ENCODE measurements around the gene MAPKAP1. TPM values are rescaled to one million over a fixed set of nuclear protein-coding genes. Genes with fewer than 3 reads are reported as not detected.

MAPKAP1 gene
- total and polyA plus RNA-seq, 9 of the 15 experiments (the other 6 are each of a cell fraction or from before 2014, with no cell fraction given) = 2.6 to 82.1 (median 61.1) TPM

GRCh38 chr9:125444956-125445506 lies 262.0 kb downstream of the MAPKAP1 start:
- Histone ChIP-seq H3K36me3 (ENCODE audit: control insufficient read depth, insufficient read depth, low read length) (peaks cover 9% of the 10 kb centered on the region; the same call in 2 of the 3 replicates), H3K4me1 (replicated peaks in 1 of 2; ENCODE audit: control insufficient read depth in 2 of 2, insufficient read depth in 2 of 2, low read length in 2 of 2) (0 out of 5 replicates have a peak, but pooled peaks cover 0 to 3% of the 10 kb centered on the region in 2 experiments), H3K9me3 (replicated peaks; ENCODE audit: control insufficient read depth, insufficient read depth, low read depth, low read length) (no peaks in the 10 kb centered on the region), H2AFZ (ENCODE audit: low read depth, low read length) (no peak overlapping the region), H3K9ac (ENCODE audit: insufficient read depth in 1 of 2, low read depth in 2 of 2, low read length in 2 of 2) (no peak overlapping the region), H3K27me3 (ENCODE audit: control insufficient read depth in 2 of 2, insufficient read depth in 2 of 2, low read length in 2 of 2) (no peaks in the 10 kb centered on the region), H3K79me2 (ENCODE audit: control insufficient read depth, insufficient read depth, low read length) (no peaks in the 10 kb centered on the region), H3K4me3 (no peak overlapping the region), H4K20me1 (replicated peaks; ENCODE audit: control insufficient read depth, insufficient read depth, low read length) (no peaks in the 10 kb centered on the region), H3K4me2 (ENCODE audit: insufficient read depth, low read length) (no peak overlapping the region), H3K27ac (ENCODE audit: extremely low read depth, low read depth, low read length) (no peak overlapping the region), H3K9me1 (ENCODE audit: control insufficient read depth, insufficient read depth, low read length) (no peaks in the 10 kb centered on the region)
- in situ Hi-C loops (cut with MboI) = no loop called here
- CTCF ChIA-PET (ENCODE audit: low intra/inter-chr PET ratio) = no interaction called here
- POLR2A ChIA-PET = interaction anchor here (0.6 kb wide), 1 partner anchor 176 kb away, joined by 3 read pairs; no protein-coding TSS in a partner anchor
- no TSS peak for BruUV-seq (replicated peaks)
- WGBS (ENCODE audit: insufficient coverage, low coverage, missing lambda C conversion rate) = 87% methylated on average over 6 of the region's 8 CpGs
- ATAC-seq (no peak), DNase-seq (ENCODE audit: extremely low read depth in 1 of 4, low spot score in 3 of 4) (no peak), FAIRE-seq (no peak)
- intact Hi-C loops (cut with micrococcal nuclease) = no loop called here
- TF ChIP-seq, protein P1, sequence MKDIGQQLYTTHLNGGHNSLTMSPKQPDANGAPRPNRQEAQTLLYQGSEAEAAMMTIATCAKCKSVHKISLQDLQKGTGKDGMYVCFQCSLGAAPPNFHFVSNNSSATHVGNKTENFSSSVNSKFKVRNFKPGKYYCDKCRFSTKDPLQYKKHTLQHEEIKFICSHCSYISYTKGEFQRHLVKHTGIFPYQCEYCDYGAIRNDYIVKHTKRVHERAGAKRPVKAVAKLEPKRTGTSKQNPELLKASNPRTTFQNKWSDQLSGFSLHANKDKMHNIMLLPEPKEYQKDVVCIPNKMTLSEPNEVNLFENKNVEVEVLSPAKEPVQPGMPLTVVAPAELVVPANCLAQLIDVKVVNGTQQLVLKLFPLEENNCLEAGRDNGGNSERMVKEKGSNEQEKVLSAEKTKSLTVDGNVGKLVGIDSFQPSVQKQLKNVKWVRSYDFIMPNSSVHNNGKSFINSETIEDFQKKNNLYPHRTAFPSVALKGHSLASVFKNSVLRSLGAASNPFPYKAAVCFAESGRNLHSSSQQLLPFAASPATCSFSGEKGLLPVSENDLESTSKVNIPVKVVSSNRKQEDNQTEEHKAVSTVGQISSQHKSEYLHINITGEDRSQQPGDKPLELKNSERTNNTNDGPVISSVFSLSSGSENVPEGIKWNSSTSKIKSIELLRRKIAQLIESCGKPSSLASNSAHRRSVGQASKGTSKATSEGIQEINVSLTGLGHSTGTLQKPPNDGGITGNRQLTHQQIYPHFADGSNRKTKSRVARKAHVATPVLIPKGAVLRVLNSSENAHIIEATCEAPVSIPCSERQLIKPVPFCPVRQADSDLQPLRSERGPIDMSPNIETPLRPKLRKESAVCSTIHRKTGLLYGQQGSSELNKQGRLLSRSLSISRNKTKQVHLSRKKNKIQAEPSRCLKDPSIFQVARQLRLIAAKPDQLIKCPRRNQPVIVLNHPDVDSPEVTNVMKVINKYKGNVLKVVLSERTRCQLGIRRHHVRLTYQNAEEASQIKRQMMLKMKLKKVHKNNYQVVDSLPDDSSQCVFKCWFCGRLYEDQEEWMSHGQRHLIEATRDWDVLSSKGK (CRISPR knock-in tag; IDR thresholded peaks at IDR 0.05) = no peak
- TF ChIP-seq, protein P2, sequence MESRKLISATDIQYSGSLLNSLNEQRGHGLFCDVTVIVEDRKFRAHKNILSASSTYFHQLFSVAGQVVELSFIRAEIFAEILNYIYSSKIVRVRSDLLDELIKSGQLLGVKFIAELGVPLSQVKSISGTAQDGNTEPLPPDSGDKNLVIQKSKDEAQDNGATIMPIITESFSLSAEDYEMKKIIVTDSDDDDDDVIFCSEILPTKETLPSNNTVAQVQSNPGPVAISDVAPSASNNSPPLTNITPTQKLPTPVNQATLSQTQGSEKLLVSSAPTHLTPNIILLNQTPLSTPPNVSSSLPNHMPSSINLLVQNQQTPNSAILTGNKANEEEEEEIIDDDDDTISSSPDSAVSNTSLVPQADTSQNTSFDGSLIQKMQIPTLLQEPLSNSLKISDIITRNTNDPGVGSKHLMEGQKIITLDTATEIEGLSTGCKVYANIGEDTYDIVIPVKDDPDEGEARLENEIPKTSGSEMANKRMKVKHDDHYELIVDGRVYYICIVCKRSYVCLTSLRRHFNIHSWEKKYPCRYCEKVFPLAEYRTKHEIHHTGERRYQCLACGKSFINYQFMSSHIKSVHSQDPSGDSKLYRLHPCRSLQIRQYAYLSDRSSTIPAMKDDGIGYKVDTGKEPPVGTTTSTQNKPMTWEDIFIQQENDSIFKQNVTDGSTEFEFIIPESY (CRISPR knock-in tag; IDR thresholded peaks at IDR 0.05) = 0 out of 2 replicates have a peak, but pooled peaks have one; percentile 26

All from K562 (cell line).